AG10803 (cell line): ENCODE results near the gene CTIF.

Experiments
- DNase-seq: peaks from one replicate; pipeline ENCODE4 v3.0.0; 2010; ENCODE audit warnings: low read depth
- H3K4me3 ChIP-seq: 2 replicates; pipeline ENCODE4 v1.5.1; 2011; ENCODE audit warnings: mild to moderate bottlenecking, low read length, control low read depth
- TF ChIP-seq, protein P1 (sequence below): conservative IDR thresholded peaks from 2 replicates; pipeline ENCODE4 v1.5.1; 2011; ENCODE audit warnings: mild to moderate bottlenecking, low read length, control low read depth, inconsistent platforms

Gene CTIF

DNA sequence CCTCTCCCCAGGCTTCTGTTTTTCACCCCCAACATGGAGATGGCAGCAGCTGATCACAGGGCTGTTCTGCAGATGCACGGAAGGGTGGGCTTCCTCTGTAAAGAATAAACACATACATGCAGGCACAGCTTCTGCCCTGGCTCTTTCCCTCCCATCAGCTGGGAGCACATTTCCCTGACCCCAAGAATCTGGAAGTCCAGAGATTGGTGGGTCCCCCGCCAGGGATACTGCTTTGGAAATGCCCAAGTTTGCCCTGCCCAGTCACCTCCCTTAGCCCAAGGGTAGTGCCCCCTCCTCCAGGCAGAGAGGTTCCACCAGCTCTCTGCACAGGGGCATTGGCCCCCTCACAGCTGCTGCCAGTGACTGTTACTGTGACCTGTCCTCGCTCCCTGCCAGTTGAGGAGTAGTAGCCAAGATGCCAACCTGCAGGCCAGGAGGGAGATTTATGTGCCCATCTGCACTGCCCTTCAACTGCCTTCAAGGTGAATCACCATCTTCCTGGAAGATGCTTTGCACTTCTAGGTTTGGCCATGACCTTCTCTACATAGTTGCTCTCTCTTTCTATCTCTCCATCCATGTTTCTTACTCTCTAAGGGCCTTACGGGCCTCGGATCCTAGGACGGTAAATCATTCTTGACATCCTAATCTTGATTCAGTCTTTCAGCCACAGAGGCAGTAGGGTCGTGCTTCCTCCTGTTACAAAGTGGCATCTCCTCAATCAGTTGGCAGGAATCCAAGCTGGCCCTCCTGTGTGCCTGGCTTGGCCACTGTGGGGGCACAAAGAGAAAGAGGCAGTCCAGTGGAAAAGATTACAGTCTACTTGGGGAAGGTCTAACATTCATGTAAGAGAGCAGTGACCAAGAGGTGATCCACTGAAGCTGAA lies 121.8 kb downstream of the CTIF start:
- H3K4me3 ChIP-seq = no peak overlapping the region
- DNase-seq = peak; percentile 27
- TF ChIP-seq, protein P1, sequence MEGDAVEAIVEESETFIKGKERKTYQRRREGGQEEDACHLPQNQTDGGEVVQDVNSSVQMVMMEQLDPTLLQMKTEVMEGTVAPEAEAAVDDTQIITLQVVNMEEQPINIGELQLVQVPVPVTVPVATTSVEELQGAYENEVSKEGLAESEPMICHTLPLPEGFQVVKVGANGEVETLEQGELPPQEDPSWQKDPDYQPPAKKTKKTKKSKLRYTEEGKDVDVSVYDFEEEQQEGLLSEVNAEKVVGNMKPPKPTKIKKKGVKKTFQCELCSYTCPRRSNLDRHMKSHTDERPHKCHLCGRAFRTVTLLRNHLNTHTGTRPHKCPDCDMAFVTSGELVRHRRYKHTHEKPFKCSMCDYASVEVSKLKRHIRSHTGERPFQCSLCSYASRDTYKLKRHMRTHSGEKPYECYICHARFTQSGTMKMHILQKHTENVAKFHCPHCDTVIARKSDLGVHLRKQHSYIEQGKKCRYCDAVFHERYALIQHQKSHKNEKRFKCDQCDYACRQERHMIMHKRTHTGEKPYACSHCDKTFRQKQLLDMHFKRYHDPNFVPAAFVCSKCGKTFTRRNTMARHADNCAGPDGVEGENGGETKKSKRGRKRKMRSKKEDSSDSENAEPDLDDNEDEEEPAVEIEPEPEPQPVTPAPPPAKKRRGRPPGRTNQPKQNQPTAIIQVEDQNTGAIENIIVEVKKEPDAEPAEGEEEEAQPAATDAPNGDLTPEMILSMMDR = no peak

DNA sequence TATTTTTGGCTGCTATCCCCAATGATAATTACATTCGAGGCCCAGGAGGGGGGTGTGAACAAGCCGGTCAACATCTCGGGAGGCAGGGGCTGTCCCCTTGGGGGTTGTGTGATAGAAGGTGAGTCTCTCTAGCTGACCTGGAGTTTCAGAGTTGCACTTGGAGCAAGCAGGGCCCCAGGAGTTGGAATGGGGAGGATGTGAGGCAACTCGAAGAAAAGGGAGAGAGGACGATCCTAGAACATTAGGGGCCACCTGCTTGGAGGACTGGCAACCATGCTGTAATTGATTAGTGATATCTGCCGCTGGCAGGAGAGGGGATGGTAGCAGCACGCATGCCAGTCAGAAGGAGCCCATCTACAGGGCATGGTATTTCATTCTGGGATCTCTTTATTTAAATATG lies 122.6 kb downstream of the CTIF start:
- TF ChIP-seq, protein P1 = no peak
- DNase-seq = no peak
- no peak overlapping the region for H3K4me3 ChIP-seq

DNA sequence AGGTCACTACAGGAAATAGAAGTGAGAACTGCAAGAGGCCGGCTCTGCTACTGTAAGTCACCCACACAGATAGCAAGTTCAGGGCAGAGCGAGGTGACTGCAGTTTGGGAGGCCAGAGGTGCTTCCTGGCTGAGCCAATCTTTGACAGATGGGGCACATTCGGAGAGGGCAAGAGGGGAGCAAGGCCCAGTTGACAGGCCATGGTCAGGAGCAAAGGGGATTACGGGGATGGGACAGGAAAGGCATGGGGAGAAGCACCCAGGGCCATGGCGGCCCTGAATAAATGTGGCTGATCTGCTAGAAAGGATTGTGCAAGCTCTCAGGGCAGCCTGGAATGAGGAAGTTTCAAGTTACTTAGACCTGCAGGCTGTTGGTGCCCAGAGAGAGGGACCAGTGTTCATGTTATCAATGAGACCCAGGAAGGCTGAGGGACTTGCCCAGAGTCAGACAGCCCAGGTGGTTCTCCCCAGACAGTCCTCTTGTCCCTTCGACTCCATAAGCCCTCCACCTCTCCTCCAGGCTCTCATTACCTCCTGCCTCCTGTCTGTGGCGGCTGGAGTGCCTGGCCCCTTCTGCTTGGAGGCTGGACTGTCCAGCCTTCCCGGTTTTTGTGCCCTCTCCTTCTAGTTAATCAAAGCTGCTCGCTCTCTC lies 123.3 kb downstream of the CTIF start:
- DNase-seq = peak; percentile 69
- H3K4me3 ChIP-seq = no peak overlapping the region
- TF ChIP-seq, protein P1 = no peak

DNA sequence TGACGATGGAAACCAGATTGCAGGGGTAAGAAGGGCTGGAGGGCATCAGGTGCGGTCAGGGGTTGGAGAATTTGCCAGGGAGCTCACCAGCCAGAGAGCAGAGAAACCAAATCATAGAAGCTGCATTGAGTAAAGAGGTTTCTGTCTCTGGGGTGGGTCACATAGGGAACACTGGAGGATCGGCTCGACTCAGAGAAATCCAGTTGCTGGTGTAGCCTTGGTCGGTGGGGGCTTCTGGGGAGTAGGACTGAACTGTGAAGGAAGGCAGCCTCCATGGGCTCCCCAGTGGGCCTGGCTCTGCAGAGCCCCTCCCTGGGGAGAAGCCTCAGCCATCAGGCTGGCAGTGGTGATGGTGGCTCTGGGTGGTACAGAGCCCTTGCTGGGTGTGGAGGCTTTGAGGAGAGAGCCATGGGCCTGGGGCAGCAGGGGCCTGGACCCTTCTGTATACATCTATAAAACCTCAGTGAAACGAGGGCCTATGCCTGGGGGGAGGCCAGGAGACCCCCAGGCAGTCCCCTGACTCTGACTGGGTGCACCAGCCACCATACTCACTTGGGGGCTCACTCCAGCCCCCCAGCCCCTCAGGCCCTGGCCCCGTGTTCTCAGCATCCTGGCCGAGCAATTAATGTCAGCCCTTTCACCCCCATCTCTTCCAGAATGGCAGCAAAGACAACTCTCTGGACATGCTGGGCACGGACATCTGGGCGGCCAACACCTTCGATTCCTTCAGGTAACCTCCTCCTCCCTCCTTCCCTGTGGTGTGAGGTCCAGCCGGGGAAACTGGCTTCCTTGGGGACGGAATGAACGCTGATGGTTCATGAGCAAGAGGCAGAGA lies 124.5 kb downstream of the CTIF start:
- TF ChIP-seq, protein P1 = no peak
- no peak for DNase-seq

DNA sequence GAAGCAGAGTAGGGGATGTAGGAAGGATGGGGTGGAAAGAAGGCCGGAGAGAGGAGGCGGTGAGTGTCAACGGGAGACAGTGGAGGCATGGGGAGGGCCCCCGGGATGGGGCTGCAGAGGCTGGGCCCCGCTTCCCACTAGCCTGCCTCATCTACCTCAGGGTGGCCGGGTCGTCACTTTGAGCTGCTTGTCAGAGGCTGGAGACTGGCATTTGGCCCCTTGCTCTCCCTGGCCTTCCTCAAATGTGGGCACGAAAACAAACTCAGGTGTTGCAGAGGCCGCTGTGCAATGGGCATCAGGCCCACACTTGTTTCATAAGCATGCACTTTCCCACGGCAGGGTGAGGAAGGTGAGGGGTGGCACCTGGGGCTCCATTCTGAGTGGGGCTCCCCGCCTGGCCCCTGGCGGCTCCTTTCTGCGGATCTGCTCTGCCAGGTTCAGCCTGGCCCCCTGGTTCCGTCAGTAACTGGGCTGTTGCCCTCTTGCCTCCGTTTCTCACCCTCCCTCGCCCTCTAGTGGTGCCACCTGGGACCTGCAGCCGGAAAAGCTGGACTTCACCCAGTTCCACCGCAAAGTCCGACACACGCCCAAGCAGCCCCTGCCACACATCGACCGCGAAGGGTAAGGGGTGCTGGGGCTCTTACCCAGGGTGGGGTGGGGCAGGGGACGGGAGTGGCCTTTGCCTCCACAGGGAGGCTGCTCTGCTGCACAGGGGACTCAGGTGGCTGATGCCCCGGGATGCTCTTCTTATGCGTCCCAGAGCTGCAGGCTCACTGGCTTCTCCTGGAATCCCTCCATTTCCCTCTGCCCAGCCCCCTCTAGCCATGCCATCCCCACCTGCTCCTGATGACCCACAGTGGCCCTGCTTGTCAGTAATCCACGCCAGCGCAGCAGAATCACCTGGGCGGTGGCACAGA lies 125.4 kb downstream of the CTIF start:
- DNase-seq = peak; percentile 42
- no peak overlapping the region for H3K4me3 ChIP-seq
- TF ChIP-seq, protein P1 = peak; percentile 85

More for the DNA sequence above, 124.5 kb downstream of the CTIF start:
- no peak overlapping the region for H3K4me3 ChIP-seq

DNA sequence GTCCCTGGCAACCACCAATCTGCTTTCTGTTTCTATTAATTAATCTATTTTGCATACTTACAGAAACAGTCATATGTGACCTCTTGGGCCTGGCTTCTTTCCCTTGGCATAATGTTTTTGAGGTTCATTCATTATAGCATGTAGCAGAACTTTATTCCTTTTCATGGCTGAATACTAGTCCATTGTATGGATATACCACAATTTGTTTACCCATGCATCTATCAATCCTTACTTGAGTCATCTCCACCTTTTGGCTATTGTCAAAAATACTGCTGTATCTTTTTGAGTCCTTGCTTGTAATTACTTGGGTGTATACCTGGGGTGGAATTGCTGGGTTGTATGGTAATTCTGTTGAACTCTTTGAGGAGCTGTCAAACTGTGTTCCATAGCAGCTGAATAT lies 126.8 kb downstream of the CTIF start:
- TF ChIP-seq, protein P1 = no peak
- H3K4me3 ChIP-seq = no peak overlapping the region
- no peak for DNase-seq
